Suprapubic skin (tissue), 4 donors: ENCODE data around the gene GPR52. TPM values are rescaled to one million over a fixed set of nuclear protein-coding genes. Genes with fewer than 3 reads are reported as not detected.

Experiments used
- DNase-seq, 2 donors: peaks; one replicate each; pipeline ENCODE4 v3.0.0-alpha.2; 2019; ENCODE audit warnings: low spot score in 2 of 2
- H3K27ac ChIP-seq: fragments of 200-600 bp; sonication (generic); one replicate; pipeline ENCODE4 v1.5.1; 2019
- H3K27me3 ChIP-seq: fragments of 200-600 bp; sonication (generic); one replicate; pipeline ENCODE4 v1.5.1; 2019
- H3K36me3 ChIP-seq: fragments of 200-600 bp; sonication (generic); one replicate; pipeline ENCODE4 v1.5.1; 2019
- H3K4me1 ChIP-seq: fragments of 200-600 bp; sonication (generic); one replicate; pipeline ENCODE4 v1.5.1; 2019
- H3K4me3 ChIP-seq: fragments of 200-600 bp; sonication (generic); one replicate; pipeline ENCODE4 v1.5.1; 2019; ENCODE audit warnings: mild to moderate bottlenecking
- H3K9me3 ChIP-seq: fragments of 200-600 bp; sonication (generic); one replicate; pipeline ENCODE4 v1.5.1; 2019
- CTCF ChIP-seq, 2 donors: fragments of 200-600 bp in 1 of 2; fragments of 450-650 bp in 1 of 2; sonication (generic) in 1 of 2; IDR thresholded peaks; one replicate each; pipeline ENCODE4 v1.5.1; 2016 to 2019; ENCODE audit warnings: antibody characterized with exemption in 2 of 2, mild to moderate bottlenecking in 1 of 2, moderate library complexity in 1 of 2
- EP300 ChIP-seq: sonication (generic); formaldehyde crosslinking; IDR thresholded peaks from one replicate; pipeline ENCODE4 v1.6.1; 2017; ENCODE audit warnings: antibody characterized with exemption
- POLR2A ChIP-seq, 2 donors: fragments of 450-650 bp; IDR thresholded peaks; one replicate each; pipeline ENCODE4 v1.6.1; 2017; ENCODE audit warnings: antibody characterized with exemption in 2 of 2, mild to moderate bottlenecking in 2 of 2, moderate library complexity in 2 of 2
- POLR2AphosphoS5 ChIP-seq, 3 donors: sonication (generic); formaldehyde crosslinking; IDR thresholded peaks; one replicate each; pipeline ENCODE4 v1.6.1; 2017; ENCODE audit warnings: antibody characterized with exemption in 3 of 3
- WGBS: methylation state at CpG from one replicate; pipeline ENCODE4 v1.1.5; 2018; 5-methylcytosine and 5-hydroxymethylcytosine counted together
- total RNA-seq, 4 donors: library from RNA; depleted of rRNA; stranded (reverse); fragments of >200 nt; gene quantifications; one replicate each; pipeline ENCODE4 v1.1.0, GENCODE V29; 2016

GPR52 gene
- 1 to 10 TPM; 1.6 to 5.6 (median 1.8) TPM for total RNA-seq

GRCh38 chr1:174447866-174448530, at the start of gene GPR52:
GPR52 (plus strand) TSS chr1:174447964; CDS start chr1:174448112, 148 bp downstream.
- H3K36me3 ChIP-seq, result no peaks in the 10 kb centered on the region
- no peak within 1 kb of the TSS for H3K27ac ChIP-seq
- H3K9me3 ChIP-seq, result no peaks in the 10 kb centered on the region
- H3K4me3 ChIP-seq, result no peak within 1 kb of the TSS
- DNase-seq, result no peak
- 94% methylated on average over 11 of the region's 11 CpGs for WGBS
- no peak for TF ChIP-seq EP300
- TF ChIP-seq POLR2AphosphoS5 (IDR thresholded peaks at IDR 0.05), result no peak
- no peak for TF ChIP-seq POLR2A (IDR thresholded peaks at IDR 0.05)
- no peak for TF ChIP-seq CTCF (IDR thresholded peaks at IDR 0.05)
- no peaks in the 10 kb centered on the region for H3K4me1 ChIP-seq
- no peaks in the 10 kb centered on the region for H3K27me3 ChIP-seq

GRCh38 chr1:174398246-174398645, 49.5 kb upstream of the GPR52 start:
- TF ChIP-seq EP300, result no peak
- no peak overlapping the region for H3K4me3 ChIP-seq
- H3K36me3 ChIP-seq, result peaks cover 4% of the 10 kb centered on the region
- DNase-seq, result no peak
- H3K4me1 ChIP-seq, result no peaks in the 10 kb centered on the region
- 92% methylated on average over 4 of the region's 4 CpGs for WGBS
- no peaks in the 10 kb centered on the region for H3K27me3 ChIP-seq
- no peak overlapping the region for H3K27ac ChIP-seq
- H3K9me3 ChIP-seq, result no peaks in the 10 kb centered on the region

GRCh38 chr1:174399211-174399610, 48.6 kb upstream of the GPR52 start:
- no peak overlapping the region for H3K27ac ChIP-seq
- 83% methylated on average over 1 of the region's 1 CpG for WGBS
- no peaks in the 10 kb centered on the region for H3K4me1 ChIP-seq
- no peaks in the 10 kb centered on the region for H3K9me3 ChIP-seq
- H3K36me3 ChIP-seq, result no peaks in the 10 kb centered on the region
- TF ChIP-seq CTCF (IDR thresholded peaks at IDR 0.05), result no peak
- TF ChIP-seq POLR2A (IDR thresholded peaks at IDR 0.05), result no peak
- TF ChIP-seq EP300, result no peak
- TF ChIP-seq POLR2AphosphoS5 (IDR thresholded peaks at IDR 0.05), result no peak
- H3K4me3 ChIP-seq, result no peak overlapping the region
- DNase-seq, result no peak
- H3K27me3 ChIP-seq, result no peaks in the 10 kb centered on the region

GRCh38 chr1:174401075-174401474, 46.7 kb upstream of the GPR52 start:
- H3K27me3 ChIP-seq, result no peaks in the 10 kb centered on the region
- WGBS, result 96% methylated on average over 4 of the region's 4 CpGs
- H3K27ac ChIP-seq, result no peak overlapping the region
- no peaks in the 10 kb centered on the region for H3K9me3 ChIP-seq
- H3K36me3 ChIP-seq, result no peaks in the 10 kb centered on the region
- TF ChIP-seq POLR2AphosphoS5 (IDR thresholded peaks at IDR 0.05), result no peak
- TF ChIP-seq EP300, result no peak
- TF ChIP-seq POLR2A (IDR thresholded peaks at IDR 0.05), result no peak
- TF ChIP-seq CTCF (IDR thresholded peaks at IDR 0.05), result no peak
- DNase-seq, result no peak
- H3K4me1 ChIP-seq, result no peaks in the 10 kb centered on the region
- no peak overlapping the region for H3K4me3 ChIP-seq

- H3K36me3 ChIP-seq, result no peaks in the 10 kb centered on the region
- no peak overlapping the region for H3K4me3 ChIP-seq
- H3K27ac ChIP-seq, result no peak overlapping the region
- WGBS, result 93% methylated on average over 1 of the region's 1 CpG
- H3K27me3 ChIP-seq, result no peaks in the 10 kb centered on the region
- DNase-seq, result no peak
- no peaks in the 10 kb centered on the region for H3K4me1 ChIP-seq
- TF ChIP-seq POLR2A (IDR thresholded peaks at IDR 0.05) (no peak), POLR2AphosphoS5 (IDR thresholded peaks at IDR 0.05) (no peak), EP300 (no peak), CTCF (IDR thresholded peaks at IDR 0.05) (no peak)
- no peaks in the 10 kb centered on the region for H3K9me3 ChIP-seq
Measured at GRCh38 chr1:174405219-174405618, 42.5 kb upstream of the GPR52 start.

- H3K9me3 ChIP-seq, result no peaks in the 10 kb centered on the region
- TF ChIP-seq POLR2A (IDR thresholded peaks at IDR 0.05) (no peak), POLR2AphosphoS5 (IDR thresholded peaks at IDR 0.05) (no peak), EP300 (no peak), CTCF (IDR thresholded peaks at IDR 0.05) (no peak)
- H3K27ac ChIP-seq, result no peak overlapping the region
- H3K36me3 ChIP-seq, result no peaks in the 10 kb centered on the region
- DNase-seq, result no peak
- H3K4me1 ChIP-seq, result no peaks in the 10 kb centered on the region
- H3K27me3 ChIP-seq, result no peaks in the 10 kb centered on the region
- H3K4me3 ChIP-seq, result no peak overlapping the region
- WGBS, result 51% methylated on average over 4 of the region's 4 CpGs
Measured at GRCh38 chr1:174406421-174406820, 41.3 kb upstream of the GPR52 start.
